Aorta (tissue), 5 donors: ENCODE data around the gene PDE4D. TPM values are rescaled to one million over a fixed set of nuclear protein-coding genes. Genes with fewer than 3 reads are reported as not detected.

Source experiments
- ATAC-seq: fragments of 200-7000 bp; cut with Tn5 transposase; one replicate; pipeline ENCODE4 v1.9.1; 2022; ENCODE audit warnings: moderate library complexity; ENCODE audit not compliant: low FRiP score
- DNase-seq, 2 donors: peaks; one replicate each; pipeline ENCODE4 v3.0.0-alpha.2; 2020
- H3K27ac ChIP-seq, 2 donors: one replicate each; pipeline ENCODE4 v1.5.1; 2013; ENCODE audit warnings: low read length in 2 of 2, mild to moderate bottlenecking in 2 of 2, moderate library complexity in 2 of 2, control low read depth in 1 of 2, inconsistent platforms in 1 of 2, low read depth in 1 of 2
- H3K27me3 ChIP-seq, 2 donors: one replicate each; pipeline ENCODE4 v1.6.1; 2013; ENCODE audit warnings: control low read depth in 1 of 2, low read length in 1 of 2, mild to moderate bottlenecking in 1 of 2, moderate library complexity in 1 of 2; ENCODE audit not compliant: insufficient read depth in 2 of 2, control insufficient read depth in 1 of 2
- H3K36me3 ChIP-seq, 2 donors: one replicate each; pipeline ENCODE4 v1.6.1; 2013; ENCODE audit warnings: control low read depth in 1 of 2, low read length in 1 of 2, mild to moderate bottlenecking in 1 of 2; ENCODE audit not compliant: insufficient read depth in 2 of 2, control insufficient read depth in 1 of 2
- H3K4me1 ChIP-seq, 2 donors: one replicate each; pipeline ENCODE4 v1.6.1; 2013; ENCODE audit warnings: low read length in 2 of 2, control low read depth in 1 of 2, mild to moderate bottlenecking in 1 of 2, moderate library complexity in 1 of 2; ENCODE audit not compliant: insufficient read depth in 2 of 2, control insufficient read depth in 1 of 2
- H3K4me3 ChIP-seq, 2 donors: one replicate each; pipeline ENCODE4 v1.5.1; 2013; ENCODE audit warnings: low read length in 2 of 2, control low read depth in 1 of 2, mild to moderate bottlenecking in 1 of 2
- H3K9me3 ChIP-seq: one replicate; pipeline ENCODE4 v1.6.1; 2013; ENCODE audit warnings: mild to moderate bottlenecking, low read length; ENCODE audit not compliant: control insufficient read depth
- WGBS, 2 donors: extraction: QIAGEN DNeasy Blood & Tissue Kit; methylation state at CpG; one replicate each; pipeline ENCODE4 v1.1.7; 2013; 5-methylcytosine and 5-hydroxymethylcytosine counted together
- intact Hi-C, 2 donors: fragments of 100-400 bp; cut with DNase I; formaldehyde crosslinking; loops; one replicate each; pipeline versions ENCODE4 v1.14.2 to v1.15.0; 2022
- polyA plus RNA-seq, 2 donors: library from polyadenylated mRNA; stranded (reverse); fragments of 200-250 nt; gene quantifications; one replicate each; pipeline ENCODE4 v1.2.3, GENCODE V29; 2013
- total RNA-seq, 2 donors: library from RNA; stranded (reverse); fragmentation: NEBNext Ultra II Directional; extraction: Animal tissue kit (Norgen Biotek cat#: 25700); gene quantifications; one replicate each; pipeline ENCODE4 v1.2.1, GENCODE V29; 2021
- donor health status: healthy with polysubstance abuse.
- donor health status: Bipolar disorder and iron deficiency.
- donor health status: DM: no; HTN: no; CAD: no.
- donor health status: DM: no; HTN: no; CAD: no.
- donor health status: DM: yes; HTN: yes; CAD: no.

Gene PDE4D
- total and polyA plus RNA-seq, 4 donors = 2.4 to 112 (median 33.3) TPM

DNA sequence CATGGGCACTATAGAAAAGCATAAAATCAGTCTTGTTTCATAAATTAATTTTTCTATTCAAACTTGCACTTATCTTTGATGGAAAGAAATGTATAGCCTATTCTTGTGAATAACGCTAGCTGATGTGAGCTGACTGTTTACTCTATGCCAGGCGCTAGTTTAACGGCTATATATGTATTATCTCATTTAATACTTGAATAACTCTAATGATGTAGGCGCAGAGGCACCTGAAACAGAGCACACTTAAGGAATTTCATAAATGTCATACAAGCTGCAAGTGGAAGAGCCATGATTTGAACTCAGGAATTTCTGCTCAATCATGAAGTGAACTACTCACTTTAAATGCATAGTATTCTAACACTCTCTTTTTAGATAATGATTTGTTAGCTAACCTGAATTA is 551.8 kb downstream of the PDE4D start:
- Histone ChIP-seq H3K4me1 (no peaks in the 10 kb centered on the region), H3K9me3 (no peaks in the 10 kb centered on the region), H3K27me3 (no peaks in the 10 kb centered on the region), H3K4me3 (no peak overlapping the region), H3K27ac (no peak overlapping the region), H3K36me3 (no peaks in the 10 kb centered on the region)
- ATAC-seq (no peak), DNase-seq (no peak)
- WGBS, 2 donors = 92 to 94% methylated on average over 4 of the region's 4 CpGs
- intact Hi-C loops = no loop called here

GRCh38 chr5:59341155-59341554 is 552.4 kb downstream of the PDE4D start:
- Histone ChIP-seq H3K4me3 (no peak overlapping the region), H3K36me3 (no peaks in the 10 kb centered on the region), H3K9me3 (no peaks in the 10 kb centered on the region), H3K4me1 (no peaks in the 10 kb centered on the region), H3K27ac (no peak overlapping the region), H3K27me3 (no peaks in the 10 kb centered on the region)
- no peak for DNase-seq
- WGBS, 2 donors = 87 to 88% methylated on average over 2 of the region's 2 CpGs
- intact Hi-C loops = no loop called here
- ATAC-seq = no peak

GRCh38 chr5:59340637-59341036 is 552.9 kb downstream of the PDE4D start:
- H3K4me3 ChIP-seq = no peak overlapping the region
- 93 to 97% methylated on average over 1 of the region's 1 CpG for WGBS, 2 donors

GRCh38 chr5:59337240-59337639 is 556.3 kb downstream of the PDE4D start:
- H3K4me1 ChIP-seq = peaks cover 0 to 4% of the 10 kb centered on the region in 2 donors
- no peak overlapping the region for H3K27ac ChIP-seq
- no peaks in the 10 kb centered on the region for H3K27me3 ChIP-seq
- intact Hi-C loops = no loop called here
- ATAC-seq (no peak), DNase-seq (no peak)
- WGBS, 2 donors = 91 to 99% methylated on average over 8 of the region's 8 CpGs
- H3K9me3 ChIP-seq = no peaks in the 10 kb centered on the region
- H3K4me3 ChIP-seq = no peak overlapping the region
- no peaks in the 10 kb centered on the region for H3K36me3 ChIP-seq

More at GRCh38 chr5:59340637-59341036, 552.9 kb downstream of the PDE4D start:
- no peak overlapping the region for H3K27ac ChIP-seq
- no peak for DNase-seq
- peaks cover 0 to 4% of the 10 kb centered on the region in 2 donors for H3K4me1 ChIP-seq
- no peak for ATAC-seq
- no peaks in the 10 kb centered on the region for H3K9me3 ChIP-seq
- no peaks in the 10 kb centered on the region for H3K36me3 ChIP-seq
- no peaks in the 10 kb centered on the region for H3K27me3 ChIP-seq
- intact Hi-C loops = no loop called here

DNA sequence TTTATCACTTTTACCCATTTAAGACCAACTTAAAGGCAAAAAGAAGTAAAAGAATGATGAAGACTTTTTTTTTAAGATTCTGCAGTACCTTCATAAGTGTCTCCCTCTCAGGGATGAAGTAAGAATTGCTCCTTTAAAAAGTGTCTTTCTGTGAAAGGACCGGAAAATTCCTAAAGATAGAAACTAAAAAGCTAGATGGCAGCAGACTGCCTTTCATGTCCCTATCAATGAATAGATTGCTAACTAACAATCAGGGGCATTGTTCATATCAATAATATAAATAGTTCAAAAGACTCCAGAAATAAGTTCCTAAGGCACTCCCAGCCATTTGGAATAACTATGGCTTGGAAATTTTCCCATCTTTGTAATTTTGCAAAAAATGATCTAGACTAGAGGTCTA is 558.0 kb downstream of the PDE4D start:
- intact Hi-C loops = no loop called here
- Histone ChIP-seq H3K27me3 (no peaks in the 10 kb centered on the region), H3K4me3 (no peak overlapping the region), H3K27ac (no peak overlapping the region), H3K4me1 (peaks cover 0 to 4% of the 10 kb centered on the region in 2 donors), H3K9me3 (no peaks in the 10 kb centered on the region), H3K36me3 (no peaks in the 10 kb centered on the region)
- DNase-seq = no peak
- WGBS, 2 donors = 87 to 90% methylated on average over 1 of the region's 1 CpG
- no peak for ATAC-seq

- Histone ChIP-seq H3K27me3 (no peaks in the 10 kb centered on the region), H3K27ac (no peak overlapping the region), H3K4me1 (peaks cover 0 to 4% of the 10 kb centered on the region in 2 donors), H3K4me3 (no peak overlapping the region), H3K36me3 (no peaks in the 10 kb centered on the region), H3K9me3 (no peaks in the 10 kb centered on the region)
- intact Hi-C loops = no loop called here
- ATAC-seq (no peak), DNase-seq (no peak)
Measured at GRCh38 chr5:59333416-59333815, 560.1 kb downstream of the PDE4D start.

- no peaks in the 10 kb centered on the region for H3K27me3 ChIP-seq
- ATAC-seq = no peak
- no peaks in the 10 kb centered on the region for H3K9me3 ChIP-seq
- DNase-seq = no peak
- peaks cover 0 to 4% of the 10 kb centered on the region in 2 donors for H3K4me1 ChIP-seq
- intact Hi-C loops = no loop called here
- WGBS, 2 donors = 82 to 86% methylated on average over 2 of the region's 2 CpGs
- no peak overlapping the region for H3K27ac ChIP-seq
- no peak overlapping the region for H3K4me3 ChIP-seq
- H3K36me3 ChIP-seq = no peaks in the 10 kb centered on the region
Measured at GRCh38 chr5:59332236-59332973, 561.1 kb downstream of the PDE4D start.

- 88% methylated on average over 9 of the region's 9 CpGs for WGBS, 2 donors
Measured at GRCh38 chr5:59330680-59331079, 562.8 kb downstream of the PDE4D start.

DNA sequence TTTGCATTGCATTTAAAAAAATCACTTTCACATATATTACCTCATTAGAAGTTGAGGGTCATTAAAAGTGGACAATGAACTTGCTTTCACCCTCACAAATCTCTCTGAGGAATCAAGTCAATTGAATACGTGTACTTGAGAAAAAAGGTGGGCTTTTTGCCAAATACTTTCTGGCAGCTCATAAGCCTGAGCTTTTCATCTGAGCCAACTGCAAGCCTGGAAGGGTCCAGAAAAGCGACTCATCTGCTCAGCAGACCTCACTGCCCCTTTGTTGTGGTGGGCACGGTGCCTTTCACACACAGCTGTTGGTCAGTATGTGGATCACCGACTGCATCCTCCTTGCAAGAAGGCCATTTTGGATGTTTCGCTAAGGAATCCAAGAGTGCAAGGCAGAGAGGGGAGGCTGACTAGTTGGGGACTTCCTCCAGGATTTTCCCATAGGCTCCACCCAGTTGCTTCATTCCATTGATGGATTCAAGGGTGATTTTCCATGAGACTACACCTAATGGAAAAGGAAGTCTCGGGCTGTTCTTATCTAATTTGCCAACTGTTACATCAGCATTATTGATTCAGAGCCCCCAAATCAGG is 564.7 kb downstream of the PDE4D start:
- Histone ChIP-seq H3K36me3 (no peaks in the 10 kb centered on the region), H3K27me3 (no peaks in the 10 kb centered on the region), H3K9me3 (no peaks in the 10 kb centered on the region), H3K27ac (no peak overlapping the region), H3K4me3 (no peak overlapping the region), H3K4me1 (no peaks in the 10 kb centered on the region)
- ATAC-seq (no peak), DNase-seq (peak in 1 of 2 donors; percentile 65)
- intact Hi-C loops = no loop called here
- WGBS, 2 donors = 42 to 46% methylated on average over 6 of the region's 6 CpGs

More at GRCh38 chr5:59330680-59331079, 562.8 kb downstream of the PDE4D start:
- DNase-seq (no peak), ATAC-seq (no peak)
- intact Hi-C loops = no loop called here
- H3K4me1 ChIP-seq = no peaks in the 10 kb centered on the region
- no peaks in the 10 kb centered on the region for H3K36me3 ChIP-seq
- no peaks in the 10 kb centered on the region for H3K9me3 ChIP-seq
- H3K4me3 ChIP-seq = no peak overlapping the region
- no peaks in the 10 kb centered on the region for H3K27me3 ChIP-seq
- no peak overlapping the region for H3K27ac ChIP-seq
